ENCODE results near the gene LDLR.
"Not testable (repeated sequence)": the region's sequence is repeated elsewhere in the genome, so short reads cannot be mapped to it uniquely, and the experiment has no call there.

The LDLR gene

DNA sequence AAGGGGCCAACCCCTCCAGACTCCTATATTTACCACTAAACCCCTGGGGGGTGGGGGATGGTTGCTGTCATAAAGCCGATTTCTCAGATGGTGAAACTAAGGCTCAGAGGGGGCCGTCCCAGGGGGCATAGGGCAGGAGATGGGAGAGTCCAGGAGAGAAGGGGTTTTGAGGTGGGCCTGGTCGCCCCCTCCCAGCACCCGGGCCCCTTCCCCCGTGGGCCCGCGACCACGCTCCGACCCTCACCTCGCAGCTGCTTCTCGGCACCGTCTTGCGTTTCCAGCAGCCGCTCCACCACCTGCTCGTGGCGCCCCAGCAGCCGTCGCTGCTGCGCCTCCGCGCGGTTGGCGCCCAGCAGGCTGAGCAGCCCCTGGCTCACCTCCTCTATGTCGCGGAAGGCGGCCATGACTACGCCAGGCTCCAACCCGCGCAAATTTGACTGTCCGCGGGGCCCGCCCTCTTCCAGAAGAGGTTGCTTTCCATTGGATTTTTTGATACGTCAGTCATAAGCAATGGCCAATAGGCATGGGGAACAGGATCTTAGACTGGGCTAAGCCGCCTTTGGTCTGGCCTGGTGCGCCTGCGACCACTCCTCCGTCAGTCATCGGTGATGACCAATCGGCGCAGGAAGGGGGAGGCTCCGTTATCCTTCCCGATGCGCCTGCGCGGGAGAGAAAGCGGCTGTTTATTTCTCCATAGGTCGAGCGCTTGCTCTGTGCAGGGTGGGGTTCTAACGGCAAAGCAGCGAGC is 66.3 kb downstream of the LDLR start, which contains the start of gene SPC24:
SPC24 (minus strand) TSS at position 410 of the 748 bp plus-strand sequence; CDS start at position 404, 6 bp downstream.
- H3K4me3 ChIP-seq (ENCODE audit: low read depth, low read length), result peak within 1 kb of the TSS; percentile 80
- no peak for TF ChIP-seq CTCF (IDR thresholded peaks at IDR 0.05; ENCODE audit: borderline replicate concordance, insufficient read depth, low read depth, low read length)

- no peak overlapping the region for H3K4me3 ChIP-seq (ENCODE audit: low read depth, low read length)
- no peak for TF ChIP-seq CTCF (IDR thresholded peaks at IDR 0.05; ENCODE audit: borderline replicate concordance, insufficient read depth, low read depth, low read length)
Observed at GRCh38 chr19:11159598-11160439, 70.6 kb downstream of the LDLR start.

DNA sequence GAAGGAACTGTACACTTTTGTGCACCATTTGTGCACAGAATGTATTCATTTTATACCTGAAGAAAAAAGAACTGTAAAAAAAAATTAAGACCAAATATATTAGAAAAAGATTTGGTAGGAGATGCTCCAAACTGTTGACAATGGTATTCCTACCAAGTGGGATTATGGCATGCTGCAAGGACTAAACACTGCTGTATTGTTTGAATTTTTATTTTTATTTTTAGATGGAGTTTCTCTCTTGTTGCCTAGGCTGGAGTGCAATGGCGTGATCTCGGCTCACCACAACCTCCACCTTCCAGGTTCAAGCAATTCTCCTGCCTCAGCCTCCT is 71.1 kb downstream of the LDLR start:
- H3K4me3 ChIP-seq (ENCODE audit: low read depth, low read length), result not testable (repeated sequence)

GRCh38 chr19:11164296-11164695 is 75.0 kb downstream of the LDLR start:
- no peak for TF ChIP-seq CTCF (IDR thresholded peaks at IDR 0.05; ENCODE audit: borderline replicate concordance, insufficient read depth, low read depth, low read length)
- no peak overlapping the region for H3K4me3 ChIP-seq (ENCODE audit: low read depth, low read length)

DNA sequence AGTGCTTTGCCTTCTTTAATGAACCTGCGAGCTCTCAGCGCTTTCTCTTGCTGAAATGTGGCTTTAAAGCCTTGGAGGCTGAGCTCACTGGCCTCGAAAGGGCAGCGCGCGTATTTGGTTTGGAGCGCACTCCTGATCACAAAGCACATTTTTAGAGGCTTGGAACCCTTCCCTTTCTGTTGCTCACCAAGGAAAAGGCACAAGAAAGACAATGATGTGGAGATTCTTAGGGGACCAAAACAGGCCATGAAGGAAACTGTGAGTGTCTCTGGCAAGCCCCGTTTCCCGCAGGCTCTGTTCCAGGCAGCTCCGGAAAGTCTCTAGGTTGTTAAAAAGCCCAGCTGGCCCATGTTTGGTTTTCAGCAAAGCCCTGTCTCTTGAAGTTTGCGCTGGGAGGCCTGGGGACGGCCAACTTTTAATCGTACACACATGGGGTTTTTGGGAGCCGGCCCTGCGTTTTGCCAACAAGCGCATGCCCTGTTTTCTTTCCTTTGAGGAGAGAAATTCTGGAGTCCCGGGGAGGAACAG is 75.7 kb downstream of the LDLR start:
- no peak overlapping the region for H3K4me3 ChIP-seq (ENCODE audit: low read depth, low read length)
- TF ChIP-seq CTCF (IDR thresholded peaks at IDR 0.05; ENCODE audit: borderline replicate concordance, insufficient read depth, low read depth, low read length), result no peak

DNA sequence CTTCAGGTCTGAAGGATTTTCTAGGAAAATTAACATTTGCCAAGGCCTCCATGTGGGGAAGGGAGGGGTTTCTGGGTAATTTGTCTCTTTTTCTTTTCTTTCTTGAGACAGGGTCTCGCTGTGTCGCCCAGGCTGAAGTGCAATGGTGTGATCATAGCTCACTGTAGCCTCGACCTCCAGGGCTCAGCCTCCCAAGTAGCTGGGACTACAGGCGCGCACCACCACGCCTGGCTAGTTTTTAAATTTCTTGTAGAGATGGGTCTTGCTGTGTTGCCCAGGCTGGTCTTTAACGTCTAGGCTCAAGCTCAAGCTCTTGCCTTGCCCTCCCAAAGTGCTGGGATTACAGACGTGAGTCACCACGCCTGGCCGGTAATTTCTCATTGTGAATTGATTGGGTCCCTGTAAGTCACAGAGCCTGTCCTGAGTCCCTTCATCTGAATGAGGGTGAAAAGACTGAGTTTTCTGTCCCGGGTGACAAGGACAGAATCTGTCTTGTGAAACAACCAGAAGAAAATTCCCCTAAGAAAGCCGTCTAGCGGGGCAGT is 76.3 kb downstream of the LDLR start:
- no peak for TF ChIP-seq CTCF (IDR thresholded peaks at IDR 0.05; ENCODE audit: borderline replicate concordance, insufficient read depth, low read depth, low read length)
- no peak overlapping the region for H3K4me3 ChIP-seq (ENCODE audit: low read depth, low read length)

GRCh38 chr19:11166281-11167142 is 77.2 kb downstream of the LDLR start:
- TF ChIP-seq CTCF (IDR thresholded peaks at IDR 0.05; ENCODE audit: borderline replicate concordance, insufficient read depth, low read depth, low read length), result no peak
- H3K4me3 ChIP-seq (ENCODE audit: low read depth, low read length), result no peak overlapping the region

Data from GM12875 (cell line).